Spleen (tissue), 11 donors: ENCODE measurements around the gene MOCS1. TPM values are rescaled to one million over a fixed set of nuclear protein-coding genes. Genes with fewer than 3 reads are reported as not detected.

Source experiments
- DNase-seq: peaks from one replicate; pipeline ENCODE4 v3.0.0-alpha.2; 2020
- H3K27ac ChIP-seq, 8 donors: fragments of 200-600 bp; sonication (generic) in 7 of 8; 1 replicate in 4 of 8; 2 replicates in 4 of 8; pipeline versions ENCODE4 v1.5.0 to v1.8.0; 2016 to 2021; ENCODE audit warnings: inconsistent platforms in 4 of 8, mild to moderate bottlenecking in 4 of 8, moderate library complexity in 1 of 8
- H3K27me3 ChIP-seq, 7 donors: fragments of 200-600 bp; sonication (generic) in 6 of 7; replicated peaks in 1 of 7; 1 replicate in 4 of 7; 2 replicates in 3 of 7; pipeline versions ENCODE4 v1.5.0 to v1.8.0; 2016 to 2021; ENCODE audit warnings: inconsistent platforms in 3 of 7, mild to moderate bottlenecking in 1 of 7
- H3K36me3 ChIP-seq, 6 donors: fragments of 200-600 bp; sonication (generic) in 5 of 6; 1 replicate in 4 of 6; 2 replicates in 2 of 6; pipeline versions ENCODE4 v1.5.0 to v1.8.0; 2016 to 2021; ENCODE audit warnings: inconsistent platforms in 2 of 6
- H3K4me1 ChIP-seq, 6 donors: fragments of 200-600 bp; sonication (generic) in 5 of 6; 1 replicate in 3 of 6; 2 replicates in 3 of 6; pipeline versions ENCODE4 v1.5.0 to v1.8.0; 2016 to 2021; ENCODE audit warnings: inconsistent platforms in 3 of 6
- H3K4me3 ChIP-seq, 8 donors: fragments of 200-600 bp; sonication (generic) in 7 of 8; 1 replicate in 4 of 8; 2 replicates in 4 of 8; pipeline versions ENCODE4 v1.5.0 to v1.8.0; 2016 to 2021; ENCODE audit warnings: inconsistent platforms in 4 of 8, mild to moderate bottlenecking in 4 of 8, moderate library complexity in 2 of 8
- H3K9me3 ChIP-seq, 8 donors: fragments of 200-600 bp; sonication (generic) in 7 of 8; 1 replicate in 4 of 8; 2 replicates in 4 of 8; pipeline versions ENCODE4 v1.5.0 to v1.8.0; 2016 to 2021; ENCODE audit warnings: inconsistent platforms in 4 of 8
- CTCF ChIP-seq, 11 experiments: fragments of 200-600 bp in 7 of 11; fragments of 450-650 bp in 4 of 11; sonication (generic) in 4 of 11; IDR thresholded peaks in 8 of 11; conservative IDR thresholded peaks in 3 of 11; 1 replicate in 7 of 11; 2 replicates in 4 of 11; pipeline versions ENCODE4 v1.4.0 to v1.8.0; 2016 to 2021; ENCODE audit warnings: antibody characterized with exemption in 11 of 11, inconsistent platforms in 4 of 11, mild to moderate bottlenecking in 1 of 11
- POLR2A ChIP-seq, 3 donors: fragments of 450-650 bp; IDR thresholded peaks; one replicate each; pipeline ENCODE4 v1.5.1; 2017; ENCODE audit warnings: antibody characterized with exemption in 3 of 3, mild to moderate bottlenecking in 1 of 3
- POLR2AphosphoS5 ChIP-seq, 3 donors: sonication (generic); formaldehyde crosslinking; IDR thresholded peaks; one replicate each; pipeline ENCODE4 v1.5.1; 2017; ENCODE audit warnings: antibody characterized with exemption in 3 of 3
- whole genome bisulfite sequencing, 5 donors: extraction: QIAGEN DNeasy Blood & Tissue Kit in 3 of 5; methylation state at CpG; one replicate each; pipeline versions ENCODE4 v1.1.5 to v1.1.7; 2013 to 2018; 5-methylcytosine and 5-hydroxymethylcytosine counted together
- intact Hi-C: fragments of 100-400 bp; cut with DNase I; formaldehyde crosslinking; loops from one replicate; pipeline ENCODE4 v1.15.0; 2023; ENCODE audit warnings: low total_unique reads
- polyA plus RNA-seq, 3 donors: library from polyadenylated mRNA; stranded (reverse); fragments of 200-250 nt; gene quantifications; one replicate each; pipeline ENCODE4 v1.2.1, GENCODE V29; 2013
- total RNA-seq, 7 donors: library from RNA; depleted of rRNA in 3 of 7; stranded (reverse); fragments of >200 nt in 3 of 7; fragmentation: NEBNext Ultra II Directional in 4 of 7; extraction: Animal tissue kit (Norgen Biotek cat#: 25700) in 4 of 7; gene quantifications; one replicate each; pipeline versions ENCODE4 v1.1.0 to v1.2.1, GENCODE V29; 2016 to 2021
- donor health status: healthy with polysubstance abuse.
- donor health status: DM: no; HTN: no; CAD: no; lungs with moderate emphysema.
- donor health status: DM: no; HTN: no; CAD: no.
- donor health status: Bipolar disorder and iron deficiency.
- donor health status: healthy.
- donor health status: DM: no; HTN: no; CAD: no.
- donor health status: DM: yes; HTN: yes; CAD: no.

MOCS1 gene
- total and polyA plus RNA-seq, 10 donors, result 1.2 to 10.2 (median 5.6) TPM

GRCh38 chr6:39936857-39937256, 2.6 kb upstream of the MOCS1 start:
- Histone ChIP-seq H3K27me3 (peaks cover 0 to 36% (median 0%) of the 10 kb centered on the region in 7 donors), H3K9me3 (no peaks in the 10 kb centered on the region), H3K4me3 (no peak overlapping the region), H3K27ac (no peak overlapping the region), H3K36me3 (no peaks in the 10 kb centered on the region), H3K4me1 (peaks cover 0 to 19% (median 2%) of the 10 kb centered on the region in 6 donors)
- 85 to 95% (median 90%) methylated on average over 1 of the region's 1 CpG for WGBS, 5 donors
- DNase-seq, result no peak
- intact Hi-C loops, result no loop called here
- TF ChIP-seq CTCF (IDR thresholded peaks at IDR 0.05 in 8 of 11, conservative IDR thresholded peaks at IDR 0.05 in 3 of 11) (no peak), POLR2A (IDR thresholded peaks at IDR 0.05) (no peak), POLR2AphosphoS5 (IDR thresholded peaks at IDR 0.05) (no peak)

- WGBS, 5 donors, result 81 to 92% (median 87%) methylated on average over 2 of the region's 2 CpGs
Measured at GRCh38 chr6:39935241-39935640, 979 bp upstream of the MOCS1 start.

GRCh38 chr6:39933669-39934130, 562 bp downstream of the MOCS1 start:
- DNase-seq, result no peak
- Histone ChIP-seq H3K9me3 (no peaks in the 10 kb centered on the region), H3K4me3 (peak overlapping the region; percentile 42 to 73 (median 52)), H3K36me3 (no peaks in the 10 kb centered on the region), H3K27me3 (peaks cover 0 to 40% (median 0%) of the 10 kb centered on the region in 7 donors), H3K27ac (peak overlapping the region in 7 of 8 donors; percentile 12 to 75 (median 52)), H3K4me1 (peaks cover 0 to 19% (median 3%) of the 10 kb centered on the region in 6 donors)
- no peak for TF ChIP-seq CTCF (IDR thresholded peaks at IDR 0.05 in 8 of 11, conservative IDR thresholded peaks at IDR 0.05 in 3 of 11)
- no peak for TF ChIP-seq POLR2AphosphoS5 (IDR thresholded peaks at IDR 0.05)
- TF ChIP-seq POLR2A (IDR thresholded peaks at IDR 0.05), result no peak
- intact Hi-C loops, result no loop called here
- WGBS, 5 donors, result 23 to 39% (median 35%) methylated on average over 9 of the region's 9 CpGs

More at GRCh38 chr6:39935241-39935640, 979 bp upstream of the MOCS1 start:
- intact Hi-C loops, result no loop called here
- TF ChIP-seq CTCF (IDR thresholded peaks at IDR 0.05 in 8 of 11, conservative IDR thresholded peaks at IDR 0.05 in 3 of 11) (no peak), POLR2A (IDR thresholded peaks at IDR 0.05) (no peak), POLR2AphosphoS5 (IDR thresholded peaks at IDR 0.05) (no peak)
- Histone ChIP-seq H3K27me3 (peaks cover 0 to 36% (median 0%) of the 10 kb centered on the region in 7 donors), H3K36me3 (no peaks in the 10 kb centered on the region), H3K27ac (no peak overlapping the region), H3K4me1 (peaks cover 0 to 19% (median 3%) of the 10 kb centered on the region in 6 donors), H3K4me3 (no peak overlapping the region), H3K9me3 (no peaks in the 10 kb centered on the region)
- no peak for DNase-seq

- WGBS, 5 donors, result 83 to 97% (median 91%) methylated on average over 8 of the region's 8 CpGs
- no peak for TF ChIP-seq POLR2A (IDR thresholded peaks at IDR 0.05)
- TF ChIP-seq POLR2AphosphoS5 (IDR thresholded peaks at IDR 0.05), result no peak
- TF ChIP-seq CTCF (IDR thresholded peaks at IDR 0.05 in 8 of 11, conservative IDR thresholded peaks at IDR 0.05 in 3 of 11), result no peak
Measured at GRCh38 chr6:39932386-39932910, 1.8 kb downstream of the MOCS1 start.

More at GRCh38 chr6:39932386-39932910, 1.8 kb downstream of the MOCS1 start:
- Histone ChIP-seq H3K4me3 (no peak overlapping the region), H3K27me3 (peaks cover 0 to 39% (median 0%) of the 10 kb centered on the region in 7 donors), H3K4me1 (peaks cover 0 to 19% (median 3%) of the 10 kb centered on the region in 6 donors), H3K36me3 (no peaks in the 10 kb centered on the region), H3K9me3 (no peaks in the 10 kb centered on the region), H3K27ac (no peak overlapping the region)
- no peak for DNase-seq
- intact Hi-C loops, result no loop called here
